T47D (cell line): ENCODE data around the gene FHIP2A.
A peak's percentile ranks its signal among the peaks of the same experiment; 100 is the strongest.
"Not testable (repeated sequence)": the region's sequence is repeated elsewhere in the genome, so short reads cannot be mapped to it uniquely, and the experiment has no call there.

ENCODE experiments used
- DNase-seq, 2 experiments: peaks; one replicate each; pipeline versions ENCODE4 v3.0.0 to v3.0.0-alpha.2; 2011 to 2012; ENCODE audit warnings: low read depth in 1 of 2, low spot score in 1 of 2
- JUND ChIP-seq: IDR thresholded peaks from 2 replicates; pipeline ENCODE4 v1.6.1; 2012; ENCODE audit warnings: low read depth
- in situ Hi-C: cut with HindIII; loops from 2 replicates; pipeline ENCODE4 v1.10.0; 2016; ENCODE audit warnings: low sequenced_read_pairs, low pct_unique_long_range_greater_than_20kb

Gene FHIP2A, protein sequence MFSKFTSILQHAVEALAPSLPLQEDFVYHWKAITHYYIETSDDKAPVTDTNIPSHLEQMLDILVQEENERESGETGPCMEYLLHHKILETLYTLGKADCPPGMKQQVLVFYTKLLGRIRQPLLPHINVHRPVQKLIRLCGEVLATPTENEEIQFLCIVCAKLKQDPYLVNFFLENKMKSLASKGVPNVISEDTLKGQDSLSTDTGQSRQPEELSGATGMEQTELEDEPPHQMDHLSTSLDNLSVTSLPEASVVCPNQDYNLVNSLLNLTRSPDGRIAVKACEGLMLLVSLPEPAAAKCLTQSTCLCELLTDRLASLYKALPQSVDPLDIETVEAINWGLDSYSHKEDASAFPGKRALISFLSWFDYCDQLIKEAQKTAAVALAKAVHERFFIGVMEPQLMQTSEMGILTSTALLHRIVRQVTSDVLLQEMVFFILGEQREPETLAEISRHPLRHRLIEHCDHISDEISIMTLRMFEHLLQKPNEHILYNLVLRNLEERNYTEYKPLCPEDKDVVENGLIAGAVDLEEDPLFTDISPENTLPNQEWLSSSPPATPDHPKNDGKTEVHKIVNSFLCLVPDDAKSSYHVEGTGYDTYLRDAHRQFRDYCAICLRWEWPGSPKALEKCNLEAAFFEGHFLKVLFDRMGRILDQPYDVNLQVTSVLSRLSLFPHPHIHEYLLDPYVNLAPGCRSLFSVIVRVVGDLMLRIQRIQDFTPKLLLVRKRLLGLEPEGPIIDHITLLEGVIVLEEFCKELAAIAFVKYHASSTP

DNA sequence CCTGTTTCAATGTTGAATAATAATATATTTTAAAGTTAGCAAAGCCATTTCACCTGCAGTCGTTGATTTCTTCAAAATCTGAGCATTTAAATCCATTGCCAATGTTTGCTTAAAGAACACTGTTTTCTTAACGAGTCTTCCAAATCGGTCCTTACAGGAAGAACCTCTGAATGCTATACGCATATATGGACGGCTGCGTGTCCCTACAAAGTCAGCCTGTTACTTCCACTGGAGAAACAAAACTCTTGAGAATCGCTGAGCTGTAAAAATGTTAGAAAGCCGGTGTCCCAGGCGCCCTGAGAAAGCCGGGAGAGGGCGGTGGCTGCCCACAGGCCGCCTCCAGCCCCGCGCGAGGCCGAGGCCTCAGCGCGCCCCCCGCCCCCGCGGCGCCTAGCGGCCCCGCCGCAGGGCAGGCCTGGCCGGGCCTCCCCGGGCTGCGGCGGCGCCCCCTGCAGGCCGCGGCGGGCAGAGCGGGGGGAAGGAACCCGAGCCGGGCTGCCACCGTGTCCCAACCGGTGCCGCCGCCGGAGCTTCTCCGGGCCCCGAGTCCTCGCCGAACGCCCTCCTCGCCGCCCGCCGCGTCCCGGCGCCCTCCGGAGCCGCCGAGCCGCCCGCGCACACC, at the start of gene FHIP2A:
Gene FHIP2A, plus strand, starts transcription at position 488 of the 622 bp plus-strand sequence. CDS start 299 bp downstream, outside the sequence.
- in situ Hi-C loops: no loop called here
- no peak for TF ChIP-seq JUND
- peak; percentile 53 to 64 for DNase-seq

DNA sequence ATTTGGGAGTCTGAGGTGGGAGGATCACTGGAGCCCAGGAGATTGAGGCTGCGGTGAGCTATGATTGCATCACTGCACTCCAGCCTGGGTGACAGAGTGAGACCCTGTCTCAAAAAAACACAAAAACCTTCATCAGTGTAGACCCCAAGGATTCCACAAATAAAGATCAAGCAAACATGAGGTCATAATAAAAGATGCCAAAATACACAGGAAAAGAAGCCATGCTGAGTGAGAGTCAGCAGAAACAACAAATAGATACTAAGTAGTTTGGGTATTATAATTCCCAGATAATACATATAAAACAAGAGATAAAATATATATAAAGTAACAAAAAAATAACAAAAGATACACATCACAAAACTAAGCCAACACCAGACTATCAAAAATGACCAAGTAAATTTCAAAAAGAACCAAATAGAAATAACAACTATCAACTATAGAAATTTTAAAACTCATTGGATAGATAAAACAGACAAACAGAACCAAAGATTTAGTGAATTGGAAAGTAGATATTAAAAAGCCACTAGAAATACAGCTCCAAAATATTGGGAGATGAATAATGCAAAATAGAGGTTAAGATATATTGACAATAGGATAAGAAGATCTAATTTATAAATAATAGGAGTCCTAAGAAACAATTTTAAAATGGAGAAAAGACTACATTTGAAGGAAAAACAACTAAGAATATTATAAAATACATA, 48.9 kb upstream of the FHIP2A start:
- TF ChIP-seq JUND: no peak
- no peak for DNase-seq
- in situ Hi-C loops: no loop called here

GRCh38 chr10:114773197-114773532, 48.4 kb upstream of the FHIP2A start:
- in situ Hi-C loops: no loop called here
- DNase-seq: no peak
- TF ChIP-seq JUND: no peak

DNA sequence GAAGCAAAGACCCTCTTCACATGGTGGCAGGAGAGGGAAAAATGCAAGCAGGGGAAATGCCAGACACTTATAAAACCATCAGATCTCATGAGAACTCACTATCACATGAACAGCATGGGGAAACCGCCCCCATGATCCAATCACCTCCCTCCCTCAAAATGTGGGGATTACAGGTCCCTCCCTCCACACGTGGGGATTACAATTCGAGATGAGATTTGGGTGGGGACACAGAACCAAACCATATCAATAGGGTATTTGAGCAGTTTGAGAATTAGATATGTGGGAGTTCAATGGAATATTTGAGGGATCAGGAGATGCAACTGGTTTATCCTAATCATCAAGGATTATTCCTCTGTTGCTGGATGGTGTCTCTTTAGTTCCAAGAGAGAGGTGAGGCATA, 46.5 kb upstream of the FHIP2A start:
- in situ Hi-C loops, DNase-seq: not testable (repeated sequence)

- in situ Hi-C loops: no loop called here
Observed at GRCh38 chr10:114777415-114777814, 44.2 kb upstream of the FHIP2A start.

DNA sequence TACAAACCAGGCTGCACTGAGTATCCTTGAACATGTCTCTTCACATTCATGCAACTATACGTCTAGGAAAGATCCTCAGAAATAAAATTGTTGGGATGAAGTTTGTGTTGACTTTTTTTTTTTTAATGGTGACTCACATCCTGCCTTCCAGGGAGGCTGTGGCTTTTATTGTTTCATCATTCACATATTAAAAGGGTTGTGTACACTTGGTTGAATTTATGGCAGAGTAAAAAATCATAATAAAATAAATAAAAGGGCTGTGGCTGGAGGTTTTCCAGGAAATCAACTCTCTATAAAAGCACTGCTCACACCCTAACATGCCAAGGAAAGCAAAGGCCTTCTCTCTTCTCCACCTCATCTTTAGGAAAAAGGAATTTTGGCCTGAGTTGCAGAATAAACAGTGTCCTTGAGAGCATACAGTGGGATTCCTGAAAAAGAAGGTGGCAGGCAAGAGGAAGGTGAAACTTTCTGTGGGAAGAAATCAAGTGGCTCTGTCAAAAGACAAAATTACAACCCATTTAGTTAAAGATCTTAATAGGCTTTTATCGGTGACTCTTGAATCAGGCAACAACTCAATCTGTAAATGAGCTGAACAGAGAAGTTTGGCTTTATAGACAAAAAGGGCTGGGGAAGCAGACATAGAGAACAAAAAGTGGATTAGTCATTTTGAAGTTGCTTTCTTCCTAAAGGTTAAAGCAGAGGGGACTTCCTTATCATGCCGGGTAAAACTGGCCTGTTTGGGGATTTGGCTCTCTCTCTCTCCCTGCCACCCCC, 41.6 kb upstream of the FHIP2A start:
- DNase-seq: no peak
- in situ Hi-C loops: no loop called here
- TF ChIP-seq JUND: no peak

More at GRCh38 chr10:114777415-114777814, 44.2 kb upstream of the FHIP2A start:
- no peak for TF ChIP-seq JUND
- no peak for DNase-seq

DNA sequence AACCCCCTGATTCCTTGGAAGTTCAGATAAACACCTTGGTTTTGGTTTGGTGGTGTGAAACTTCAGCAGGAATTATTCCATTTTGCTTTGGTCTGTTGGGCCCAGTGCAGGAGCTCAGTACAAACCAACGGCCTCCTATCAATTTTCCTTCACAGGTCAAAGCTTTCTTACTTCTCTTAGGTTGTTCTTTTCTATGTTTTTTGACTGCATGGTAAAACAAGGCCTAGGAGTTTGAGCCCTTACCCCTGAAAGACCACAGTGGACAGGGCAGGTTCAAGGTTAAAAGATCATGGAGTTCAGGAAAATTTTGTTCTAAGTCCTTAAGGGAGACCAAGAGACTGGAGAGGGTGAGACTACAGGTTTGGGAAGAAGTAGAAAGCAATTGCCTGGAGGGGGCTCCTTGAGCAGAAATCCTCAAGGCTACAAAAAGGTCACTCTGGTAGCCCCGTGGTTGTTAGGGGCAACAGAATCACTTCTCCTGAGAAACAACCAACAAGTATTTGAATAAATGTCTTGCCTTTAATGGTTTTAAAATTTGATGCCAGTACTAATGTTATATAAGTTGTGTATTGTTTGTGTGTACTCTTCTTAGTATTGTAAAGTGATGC, 40.9 kb upstream of the FHIP2A start:
- DNase-seq: no peak
- in situ Hi-C loops: no loop called here
- TF ChIP-seq JUND: no peak

GRCh38 chr10:114782666-114783065, 38.9 kb upstream of the FHIP2A start:
- no peak for DNase-seq
- in situ Hi-C loops: no loop called here
- TF ChIP-seq JUND: no peak

- in situ Hi-C loops: no loop called here
- no peak for TF ChIP-seq JUND
- no peak for DNase-seq
Observed at GRCh38 chr10:114783686-114784085, 37.9 kb upstream of the FHIP2A start.

- in situ Hi-C loops: not testable (repeated sequence)
Observed at GRCh38 chr10:114786492-114786891, 35.1 kb upstream of the FHIP2A start.

DNA sequence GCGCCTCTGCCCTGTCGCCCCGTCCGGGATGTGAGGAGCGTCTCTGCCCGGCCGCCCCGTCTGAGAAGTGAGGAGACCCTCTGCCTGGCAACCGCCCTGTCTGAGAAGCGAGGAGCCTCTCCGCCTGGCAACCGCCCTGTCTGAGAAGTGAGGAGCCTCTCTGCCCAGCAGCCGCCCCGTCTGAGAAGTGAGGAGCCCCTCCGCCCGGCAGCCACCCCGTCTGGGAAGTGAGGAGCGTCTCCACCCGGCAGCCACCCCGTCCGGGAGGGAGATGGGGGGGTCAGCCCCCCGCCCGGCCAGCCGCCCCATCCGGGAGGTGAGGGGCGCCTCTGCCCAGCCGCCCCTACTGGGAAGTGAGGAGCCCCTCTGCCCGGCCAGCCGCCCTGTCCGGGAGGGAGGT, 34.4 kb upstream of the FHIP2A start:
- DNase-seq, in situ Hi-C loops: not testable (repeated sequence)

More at GRCh38 chr10:114786492-114786891, 35.1 kb upstream of the FHIP2A start:
- DNase-seq: peak; percentile 31 to 60
